SHP77 (cell line): ENCODE data around the gene PBX4.

Experiments used
- DNase-seq, 2 experiments: peaks; one replicate each; lab custom pipeline; 2025; lab: John Stamatoyannopoulos, UW

The PBX4 gene

DNA sequence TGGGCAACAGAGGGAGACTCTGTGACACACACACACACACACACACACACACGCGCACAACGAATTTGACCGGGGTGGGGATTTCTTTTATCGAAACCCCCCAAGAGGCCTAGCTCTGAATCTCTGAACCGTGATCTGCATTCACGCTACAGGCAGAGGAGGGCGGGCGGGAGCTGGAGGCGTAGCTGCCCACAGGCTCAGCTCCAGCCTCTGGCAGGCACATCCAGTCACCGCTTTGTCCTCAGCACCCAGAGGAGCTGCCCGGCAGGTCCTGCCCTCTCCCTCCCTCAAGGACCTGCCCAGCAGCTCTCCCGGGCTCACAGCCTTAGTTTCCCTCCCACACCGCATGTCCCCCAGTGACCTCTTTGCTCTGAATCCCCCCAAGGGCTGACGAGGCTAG is 60.4 kb downstream of the PBX4 start:
- no peak for DNase-seq

DNA sequence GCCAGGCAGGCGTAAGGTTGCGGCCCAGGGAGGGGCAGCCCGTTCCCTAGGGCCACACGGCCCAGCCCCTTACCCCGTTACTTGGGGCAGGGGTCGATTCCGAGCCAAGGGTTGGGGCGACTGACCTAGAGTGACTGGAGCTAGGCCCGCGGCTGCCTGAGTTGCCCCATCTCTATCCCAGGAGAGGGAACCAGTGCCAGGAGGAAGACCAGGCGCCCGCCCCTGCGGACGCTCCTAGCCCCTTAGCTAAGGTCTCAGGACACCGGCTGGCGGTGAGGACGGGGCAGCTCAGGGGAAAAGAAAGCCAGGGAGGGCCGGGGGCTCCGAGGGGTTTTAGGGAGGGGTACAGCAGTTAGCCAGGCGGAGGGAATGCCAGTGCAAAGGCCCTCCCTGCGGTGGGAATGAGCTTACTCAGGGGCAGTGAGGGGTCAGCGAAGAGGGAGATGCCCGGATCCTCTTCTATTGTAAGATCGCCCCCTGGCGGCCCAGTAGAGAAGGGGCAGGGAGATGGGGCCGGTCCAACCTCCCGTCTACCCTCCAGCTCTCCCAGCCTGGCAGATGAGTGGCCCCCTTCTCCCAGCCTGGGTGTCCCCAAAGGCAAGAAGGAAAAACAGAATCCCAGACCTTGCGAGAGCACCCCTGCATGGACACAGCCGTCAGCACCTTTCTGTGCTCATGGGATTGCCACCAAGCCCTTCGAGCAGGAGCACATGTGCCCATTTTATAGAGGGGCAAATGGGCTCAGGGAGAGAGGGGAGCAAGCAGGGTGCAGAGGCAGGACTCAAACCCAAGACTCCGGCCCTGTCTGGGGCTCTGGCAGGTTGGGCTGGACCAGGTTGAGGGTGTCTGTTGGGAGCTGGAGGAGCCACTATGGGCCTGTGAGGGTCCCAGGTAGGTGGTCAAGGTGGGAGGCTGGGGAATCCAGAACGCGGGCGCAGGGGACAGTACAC is 64.1 kb downstream of the PBX4 start:
- DNase-seq, result no peak

- no peak for DNase-seq
Observed at GRCh38 chr19:19553670-19554069, 64.8 kb downstream of the PBX4 start.

GRCh38 chr19:19552798-19553197 is 65.7 kb downstream of the PBX4 start:
- DNase-seq, result no peak

- no peak for DNase-seq
Observed at GRCh38 chr19:19551853-19552192, 66.7 kb downstream of the PBX4 start.

GRCh38 chr19:19550972-19551852 is 67.3 kb downstream of the PBX4 start:
- DNase-seq, result no peak

- DNase-seq, result no peak
Observed at GRCh38 chr19:19550485-19550929, 68.0 kb downstream of the PBX4 start.

DNA sequence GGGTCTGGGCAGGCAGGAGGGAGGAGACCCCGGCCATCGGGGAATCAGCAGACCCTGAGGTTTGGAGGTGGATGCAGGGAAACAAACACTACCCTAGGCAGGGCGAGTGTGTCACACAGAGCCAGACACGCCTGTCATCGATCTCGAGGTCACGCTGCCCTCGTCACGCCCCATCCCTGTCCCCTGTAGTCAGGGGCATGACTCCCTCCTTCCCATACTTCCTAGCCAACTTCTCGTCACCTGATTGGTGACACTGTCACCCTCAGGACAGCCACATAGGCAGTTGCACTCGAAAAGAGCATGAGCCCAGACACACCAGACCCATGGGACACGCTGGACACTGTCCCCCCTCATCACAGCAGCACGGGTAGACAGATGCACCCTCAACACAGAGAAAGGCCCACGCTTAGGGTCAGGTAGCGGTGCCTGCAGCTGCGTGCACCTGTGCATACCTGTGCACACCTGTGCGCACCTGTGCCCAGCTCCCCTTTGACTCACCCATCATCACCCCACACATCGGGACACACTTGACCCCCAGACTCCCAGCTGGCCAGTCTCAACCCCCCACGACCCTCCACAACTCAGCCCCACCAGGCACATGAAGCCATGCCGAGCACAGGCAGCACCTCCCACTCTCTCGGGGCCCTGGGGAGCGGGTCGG is 68.6 kb downstream of the PBX4 start:
- DNase-seq, result no peak

- DNase-seq, result no peak
Observed at GRCh38 chr19:19548915-19549759, 69.3 kb downstream of the PBX4 start.

- no peak for DNase-seq
Observed at GRCh38 chr19:19547674-19548336, 70.7 kb downstream of the PBX4 start.

GRCh38 chr19:19546751-19547162 is 71.7 kb downstream of the PBX4 start:
- DNase-seq, result no peak

DNA sequence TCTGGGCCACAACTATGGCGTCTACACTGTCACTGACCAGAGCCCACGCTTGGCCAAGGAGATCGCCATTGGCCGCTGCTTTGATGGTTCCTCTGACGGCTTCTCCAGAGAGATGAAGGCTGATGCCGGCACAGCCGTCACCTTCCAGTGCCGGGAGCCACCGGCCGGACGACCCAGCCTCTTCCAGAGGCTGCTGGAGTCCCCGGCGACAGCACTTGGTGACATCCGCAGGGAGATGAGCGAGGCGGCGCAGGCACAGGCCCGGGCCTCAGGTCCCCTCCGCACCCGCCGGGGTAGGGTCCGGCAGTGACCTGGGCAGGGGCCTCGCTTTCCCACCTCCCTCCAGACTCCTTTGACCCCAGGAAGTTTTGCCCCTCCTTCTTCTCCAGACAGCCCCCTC is 72.8 kb downstream of the PBX4 start:
- no peak for DNase-seq

- DNase-seq, result no peak
Observed at GRCh38 chr19:19544954-19545591, 73.4 kb downstream of the PBX4 start.

DNA sequence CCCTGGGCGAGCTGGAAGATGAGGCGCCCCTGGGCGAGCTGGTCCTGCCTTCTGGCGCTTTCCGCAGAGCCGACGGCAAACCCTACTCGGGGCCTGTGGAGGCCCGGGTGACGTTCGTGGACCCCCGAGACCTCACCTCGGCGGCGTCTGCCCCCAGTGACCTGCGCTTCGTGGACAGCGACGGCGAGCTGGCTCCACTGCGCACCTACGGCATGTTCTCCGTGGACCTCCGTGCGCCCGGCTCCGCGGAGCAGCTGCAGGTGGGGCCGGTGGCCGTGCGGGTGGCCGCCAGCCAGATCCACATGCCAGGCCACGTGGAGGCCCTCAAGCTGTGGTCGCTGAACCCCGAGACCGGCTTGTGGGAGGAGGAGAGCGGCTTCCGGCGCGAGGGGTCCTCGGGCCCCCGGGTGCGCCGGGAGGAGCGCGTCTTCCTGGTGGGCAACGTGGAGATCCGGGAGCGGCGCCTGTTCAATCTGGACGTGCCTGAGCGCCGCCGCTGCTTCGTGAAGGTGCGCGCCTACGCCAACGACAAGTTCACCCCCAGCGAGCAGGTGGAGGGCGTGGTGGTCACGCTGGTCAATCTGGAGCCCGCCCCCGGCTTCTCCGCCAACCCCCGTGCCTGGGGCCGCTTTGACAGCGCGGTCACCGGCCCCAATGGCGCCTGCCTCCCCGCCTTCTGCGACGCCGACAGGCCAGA is 74.1 kb downstream of the PBX4 start:
- DNase-seq, result no peak

- DNase-seq, result no peak
Observed at GRCh38 chr19:19543640-19544039, 74.8 kb downstream of the PBX4 start.

- DNase-seq, result no peak
Observed at GRCh38 chr19:19543101-19543500, 75.4 kb downstream of the PBX4 start.

DNA sequence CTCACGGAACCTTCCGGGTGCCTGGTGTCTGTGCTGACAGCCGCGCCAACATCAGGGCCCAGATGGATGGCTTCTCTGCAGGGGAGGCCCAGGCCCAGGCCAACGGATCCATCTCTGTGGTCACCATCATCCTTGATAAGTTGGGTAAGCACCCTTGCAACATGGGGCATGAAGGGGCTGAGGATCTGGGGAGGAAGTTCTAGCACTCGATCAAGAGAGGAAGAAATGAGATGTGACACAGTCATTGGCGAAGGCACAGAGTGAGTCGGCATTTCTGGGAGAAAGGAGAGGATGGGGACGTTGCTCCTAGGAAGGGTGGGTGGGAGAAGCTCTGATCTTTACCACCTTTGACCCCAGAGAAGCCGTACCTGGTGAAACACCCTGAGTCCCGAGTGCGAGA is 76.0 kb downstream of the PBX4 start:
- DNase-seq, result no peak

DNA sequence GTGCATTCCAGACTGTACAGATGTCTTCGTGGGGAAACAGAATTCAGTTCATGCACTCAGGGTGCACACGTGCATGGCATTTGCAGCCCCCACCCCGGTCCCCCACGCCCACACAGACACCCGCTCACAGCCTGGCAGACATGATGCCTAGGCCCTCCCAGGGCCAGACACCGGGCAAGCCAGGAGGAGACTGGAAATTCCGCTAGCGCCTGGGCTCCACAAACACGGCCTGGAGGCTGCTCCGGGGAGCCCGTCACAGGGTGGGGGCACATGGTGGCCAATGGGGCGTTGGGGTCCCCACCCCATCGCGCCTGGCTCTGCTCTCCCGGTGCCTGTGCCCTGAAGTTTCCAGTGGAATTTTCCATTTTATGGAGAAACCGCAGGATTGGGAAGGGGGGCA is 76.9 kb downstream of the PBX4 start:
- no peak for DNase-seq

DNA sequence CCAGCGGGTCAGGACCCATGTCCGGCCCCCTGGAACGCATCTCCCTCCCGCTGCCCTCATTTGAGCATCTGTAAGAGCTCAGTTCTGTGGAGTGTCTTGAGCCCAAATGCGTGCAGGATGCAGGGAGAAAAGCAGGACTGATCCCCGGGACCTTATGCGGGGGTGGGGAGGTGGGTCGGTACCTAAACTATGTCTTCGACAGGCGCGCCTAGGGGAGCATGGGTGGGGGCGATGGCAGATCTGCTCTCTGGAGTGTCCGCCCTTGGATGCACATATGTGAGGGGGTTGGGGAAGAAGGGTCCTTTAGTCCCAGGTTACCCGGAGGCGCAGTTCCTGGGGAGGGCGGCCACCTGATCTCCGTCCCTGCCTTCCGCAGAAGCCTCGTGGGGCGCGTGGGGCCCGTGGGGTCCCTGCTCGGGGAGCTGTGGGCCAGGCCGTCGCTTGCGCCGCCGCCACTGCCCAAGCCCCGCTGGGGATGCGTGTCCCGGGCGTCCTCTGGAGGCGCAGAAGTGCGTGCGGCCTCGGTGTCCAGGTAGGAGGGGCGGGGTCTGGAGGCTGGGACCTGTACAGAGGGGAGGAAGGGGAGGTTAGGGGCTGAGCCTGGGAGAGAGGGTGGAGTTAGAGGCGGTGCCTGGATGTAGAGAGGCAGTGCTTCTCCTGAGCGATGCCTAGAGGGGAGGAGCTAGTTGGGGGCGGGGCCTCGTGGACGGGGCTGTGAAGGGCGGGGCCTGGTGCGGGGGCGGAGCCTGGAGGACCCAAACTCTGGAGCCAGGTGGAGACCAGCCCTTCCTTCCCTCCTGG is 77.6 kb downstream of the PBX4 start:
- no peak for DNase-seq
